ENCODE measurements around the gene INSM1. TPM values are rescaled to one million over a fixed set of nuclear protein-coding genes. Genes with fewer than 3 reads are reported as not detected.

The INSM1 gene
- total and polyA plus RNA-seq, 2 donors (not counting 3 experiments of a cell fraction or from before 2014, with no cell fraction given) = not detected

- H4K20me1 ChIP-seq (replicated peaks; ENCODE audit: control insufficient read depth, extremely low read depth, insufficient read depth, low read length) = no peaks in the 10 kb centered on the region
- H3K79me2 ChIP-seq (ENCODE audit: control insufficient read depth, insufficient read depth, low read length) = no peaks in the 10 kb centered on the region
- intact Hi-C loops (cut with micrococcal nuclease) = no loop called here
- H3K4me1 ChIP-seq (ENCODE audit: control insufficient read depth, extremely low read depth, insufficient read depth, low read length) = no peaks in the 10 kb centered on the region
- BruUV-seq (replicated peaks) = no TSS peak
- dilution Hi-C loops (cut with MboI; ENCODE audit: extremely low pct_ligation_motif_present, low sequenced_read_pairs) = no loop called here
- H3K27ac ChIP-seq (ENCODE audit: insufficient read depth, low read depth, low read length) = no peak overlapping the region
- H2AFZ ChIP-seq (ENCODE audit: low read depth, low read length) = no peak overlapping the region
- no peak for DNase-seq (ENCODE audit: low read depth, low spot score)
- CTCF ChIA-PET = no interaction called here
- H3K9me3 ChIP-seq (replicated peaks; ENCODE audit: control insufficient read depth, insufficient read depth, low read length) = no peaks in the 10 kb centered on the region
- TF ChIP-seq GATA2 (IDR thresholded peaks at IDR 0.05; ENCODE audit: insufficient read depth, insufficient read length, low read depth, low read length) = no peak
- TF ChIP-seq FOS (IDR thresholded peaks at IDR 0.05; ENCODE audit: borderline replicate concordance, insufficient read depth, low read length) = no peak
- no peak for TF ChIP-seq MYC (IDR thresholded peaks at IDR 0.05; ENCODE audit: low read depth, low read length)
- no peak for TF ChIP-seq POLR2AphosphoS5 (IDR thresholded peaks at IDR 0.05; ENCODE audit: insufficient read depth, low read depth, low read length)
- no peak for TF ChIP-seq POLR2A (IDR thresholded peaks at IDR 0.05; ENCODE audit: low read depth, low read length)
- TF ChIP-seq MAX (IDR thresholded peaks at IDR 0.05; ENCODE audit: insufficient read depth, insufficient read length) = no peak
- TF ChIP-seq JUN (IDR thresholded peaks at IDR 0.05; ENCODE audit: borderline replicate concordance, insufficient read depth, insufficient read length, low read depth) = no peak
- no peak for TF ChIP-seq EZH2 (IDR thresholded peaks at IDR 0.05; ENCODE audit: borderline replicate concordance, low read depth, low read length, severe bottlenecking)
- TF ChIP-seq CTCF (IDR thresholded peaks at IDR 0.05; ENCODE audit: extremely low read depth in 1 of 2, insufficient read depth in 1 of 2, low read depth in 1 of 2, low read length in 2 of 2) = no peak
- H3K27me3 ChIP-seq (ENCODE audit: control insufficient read depth in 2 of 2, insufficient read depth in 2 of 2, low read length in 2 of 2) = no peaks in the 10 kb centered on the region
- FAIRE-seq = no peak
- H3K36me3 ChIP-seq (ENCODE audit: control insufficient read depth in 2 of 2, extremely low read depth in 1 of 2, insufficient read depth in 2 of 2, low read length in 2 of 2) = peaks cover 0 to 11% of the 10 kb centered on the region in 2 experiments
- H3K4me2 ChIP-seq (ENCODE audit: insufficient read depth, low read length) = no peak overlapping the region
- no peak overlapping the region for H3K9ac ChIP-seq (replicated peaks; ENCODE audit: extremely low read depth, insufficient read depth, low read length)
- POLR2A ChIA-PET = no interaction called here
- no peak overlapping the region for H3K4me3 ChIP-seq (replicated peaks in 1 of 3; ENCODE audit: insufficient read depth in 1 of 3, low read depth in 1 of 3, low read length in 3 of 3)
- H3K9me1 ChIP-seq (replicated peaks; ENCODE audit: control insufficient read depth, extremely low read depth, insufficient read depth, low read length) = no peaks in the 10 kb centered on the region
Measured at GRCh38 chr20:20396794-20397193, 28.9 kb downstream of the INSM1 start.

Data from endothelial cell of umbilical vein (primary cell).